HepG2 (cell line): ENCODE results near the gene NHERF2. TPM values are rescaled to one million over a fixed set of nuclear protein-coding genes. Genes with fewer than 3 reads are reported as not detected.

Experiments
- ATAC-seq: fragments of 200-7000 bp; cut with Tn5 transposase; 3 replicates; pipeline ENCODE4 v1.9.1; 2020; ENCODE audit warnings: mild to moderate bottlenecking, moderate library complexity
- BruUV-seq: library from RNA; stranded (reverse); fragments of 400-500 nt; replicated peaks from 2 replicates; lab custom pipeline; 2021; lab: Mats Ljungman, UMichigan
- CTCF ChIA-PET: fragments of 300-600 bp; formaldehyde crosslinking; extraction: SDS; loops from one replicate; lab custom pipeline; 2021; ENCODE audit warnings: low total read pairs, inconsistent platforms, low intra/inter-chr PET ratio; lab: Yijun Ruan, JAX
- POLR2A ChIA-PET: fragments of 350-600 bp; sonication (Branson Sonifier 250); formaldehyde crosslinking; loops from one replicate; lab custom pipeline; 2020; ENCODE audit warnings: antibody characterized with exemption, inconsistent platforms; lab: Yijun Ruan, JAX
- DNase-seq: peaks from one replicate; pipeline ENCODE4 v3.0.0-alpha.2; 2015; ENCODE audit warnings: low spot score
- FAIRE-seq: peaks from 3 replicates; lab custom pipeline; 2011; peaks lifted over from hg19 to GRCh38; lab: Jason Lieb, UNC
- H2AFZ ChIP-seq: one replicate; pipeline ENCODE4 v1.6.1; 2011; ENCODE audit warnings: low read length, inconsistent platforms
- H3K27ac ChIP-seq: fragments of 300-600 bp; 3 replicates; pipeline ENCODE4 v1.8.0; 2011; ENCODE audit warnings: mixed run types, mild to moderate bottlenecking, mixed read lengths, low read length, inconsistent platforms; ENCODE audit not compliant: insufficient read depth; ENCODE audit errors: extremely low read length
- H3K27me3 ChIP-seq, 2 experiments: fragments of 200-600 bp in 1 of 2; 2 replicates in 1 of 2; 3 replicates in 1 of 2; pipeline versions ENCODE4 v1.6.0 to v1.8.0; 2011; ENCODE audit warnings: low read length in 2 of 2, mild to moderate bottlenecking in 2 of 2, moderate library complexity in 2 of 2, inconsistent platforms in 1 of 2; ENCODE audit not compliant: insufficient read depth in 2 of 2, control insufficient read depth in 1 of 2
- H3K36me3 ChIP-seq, 2 experiments: fragments of 200-600 bp in 1 of 2; replicated peaks in 1 of 2; 2 replicates in 1 of 2; 3 replicates in 1 of 2; pipeline versions ENCODE4 v1.5.1 to v1.8.0; 2011; ENCODE audit warnings: low read length in 2 of 2, inconsistent platforms in 1 of 2; ENCODE audit not compliant: insufficient read depth in 2 of 2, control insufficient read depth in 1 of 2
- H3K4me1 ChIP-seq: 2 replicates; pipeline ENCODE4 v1.5.1; 2012; ENCODE audit warnings: low read length, inconsistent platforms; ENCODE audit not compliant: insufficient read depth
- H3K4me2 ChIP-seq: 2 replicates; pipeline ENCODE4 v1.6.0; 2011; ENCODE audit warnings: low read depth, low read length, inconsistent platforms
- H3K4me3 ChIP-seq, 3 experiments: fragments of 200-600 bp in 1 of 3; sonication (generic), shearing (Covaris generic) in 1 of 3; replicated peaks in 1 of 3; 2 replicates each; pipeline ENCODE4 v1.5.1; 2011 to 2016; ENCODE audit warnings: low read length in 3 of 3, inconsistent platforms in 2 of 3, low read depth in 2 of 3, mild to moderate bottlenecking in 2 of 3, control low read depth in 1 of 3, mixed read lengths in 1 of 3; ENCODE audit not compliant: insufficient read depth in 1 of 3
- H3K79me2 ChIP-seq: one replicate; pipeline ENCODE4 v1.6.1; 2011; ENCODE audit warnings: low read length, inconsistent platforms; ENCODE audit not compliant: insufficient read depth
- H3K9ac ChIP-seq: 2 replicates; pipeline ENCODE4 v1.6.0; 2011; ENCODE audit warnings: mild to moderate bottlenecking, low read depth, low read length, inconsistent platforms; ENCODE audit not compliant: insufficient read depth
- H3K9me3 ChIP-seq: 2 replicates; pipeline ENCODE4 v1.5.1; 2012; ENCODE audit warnings: mild to moderate bottlenecking, low read length
- H4K20me1 ChIP-seq: 2 replicates; pipeline ENCODE4 v1.6.0; 2011; ENCODE audit warnings: inconsistent platforms, mild to moderate bottlenecking, low read length, moderate library complexity; ENCODE audit not compliant: insufficient read depth
- BCL6 ChIP-seq: IDR thresholded peaks from 2 replicates; pipeline ENCODE4 v1.6.1; 2016; ENCODE audit warnings: missing genetic modification reagents, missing compliant biosample characterization
- CBX2 ChIP-seq, 2 experiments: fragments of 200-600 bp in 1 of 2; sonication (generic); formaldehyde crosslinking in 1 of 2; IDR thresholded peaks; 2 replicates each; pipeline versions ENCODE4 v1.7.0 to v1.8.1; 2018 to 2022; ENCODE audit warnings: low read depth in 2 of 2, low read length in 1 of 2, mild to moderate bottlenecking in 1 of 2, missing genetic modification reagents in 1 of 2
- HNF4G ChIP-seq, 2 experiments: sonication (generic) in 1 of 2; formaldehyde crosslinking in 1 of 2; IDR thresholded peaks; 2 replicates each; pipeline versions ENCODE4 v1.4.0 to v1.6.1; 2011 to 2020; ENCODE audit warnings: borderline replicate concordance in 2 of 2, low read depth in 2 of 2, mild to moderate bottlenecking in 2 of 2, low read length in 1 of 2, missing genetic modification reagents in 1 of 2, moderate library complexity in 1 of 2
- MLLT10 ChIP-seq: sonication (generic); formaldehyde crosslinking; IDR thresholded peaks from 2 replicates; pipeline ENCODE4 v1.4.0; 2020; ENCODE audit warnings: missing genetic modification reagents
- MTA3 ChIP-seq: sonication (generic); formaldehyde crosslinking; IDR thresholded peaks from 2 replicates; pipeline ENCODE4 v1.4.0; 2020; ENCODE audit warnings: missing genetic modification reagents
- MXD4 ChIP-seq: IDR thresholded peaks from 2 replicates; pipeline ENCODE4 v1.6.1; 2016; ENCODE audit warnings: mild to moderate bottlenecking, missing biosample characterization, missing genetic modification reagents
- PHB2 ChIP-seq: fragments of 450-650 bp; IDR thresholded peaks from 2 replicates; pipeline ENCODE4 v1.6.1; 2018; ENCODE audit not compliant: partially characterized antibody
- PHF21A ChIP-seq: sonication (generic); formaldehyde crosslinking; IDR thresholded peaks from 2 replicates; pipeline ENCODE4 v1.5.0; 2020; ENCODE audit warnings: mild to moderate bottlenecking, missing genetic modification reagents
- SKIL ChIP-seq: sonication (generic); formaldehyde crosslinking; IDR thresholded peaks from 2 replicates; pipeline ENCODE4 v1.8.0; 2022; ENCODE audit warnings: missing genetic modification reagents, mild to moderate bottlenecking, moderate library complexity, borderline replicate concordance
- SMYD3 ChIP-seq: sonication (generic); formaldehyde crosslinking; IDR thresholded peaks from 2 replicates; pipeline ENCODE4 v1.8.1; 2023; ENCODE audit warnings: mild to moderate bottlenecking, missing genetic modification reagents
- SRSF1 ChIP-seq: fragments of 200-400 bp; formaldehyde crosslinking; optimal IDR thresholded peaks from 2 replicates; pipeline ENCODE3; 2017; ENCODE audit warnings: mild to moderate bottlenecking, low read depth, low read length, moderate library complexity
- ZEB1 ChIP-seq: IDR thresholded peaks from 2 replicates; pipeline ENCODE4 v1.6.1; 2012; ENCODE audit warnings: mild to moderate bottlenecking, low read depth, inconsistent platforms; ENCODE audit not compliant: insufficient replicate concordance
- ZNF343 ChIP-seq: sonication (generic); formaldehyde crosslinking; IDR thresholded peaks from 2 replicates; pipeline ENCODE4 v1.4.0; 2020; ENCODE audit warnings: mild to moderate bottlenecking, missing genetic modification reagents
- ZNF678 ChIP-seq: sonication (generic); formaldehyde crosslinking; IDR thresholded peaks from 2 replicates; pipeline ENCODE4 v1.4.0; 2020; ENCODE audit warnings: mild to moderate bottlenecking, missing genetic modification reagents
- ZNF770 ChIP-seq: sonication (generic); formaldehyde crosslinking; IDR thresholded peaks from 2 replicates; pipeline ENCODE4 v1.5.0; 2020; ENCODE audit warnings: mild to moderate bottlenecking, missing genetic modification reagents
- WGBS: methylation state at CpG from one replicate; pipeline ENCODE4 v1.1.6; 2017; ENCODE audit warnings: low lambda C conversion rate; 5-methylcytosine and 5-hydroxymethylcytosine counted together
- in situ Hi-C: cut with HindIII; loops from 2 replicates; pipeline ENCODE4 v1.10.0; 2017; ENCODE audit warnings: low pct_unique_long_range_greater_than_20kb; ENCODE audit not compliant: extremely low pct_ligation_motif_present
- intact Hi-C: fragments of 100-400 bp; cut with micrococcal nuclease; formaldehyde crosslinking; loops from one replicate; pipeline ENCODE4 v1.10.0; 2022; ENCODE audit not compliant: unreplicated experiment
- polyA plus RNA-seq, 8 experiments: library from polyadenylated mRNA; depleted of rRNA in 3 of 8; stranded (reverse) in 7 of 8; unstranded in 1 of 8; fragments of >200 nt; fragmentation: Illumina TruSeq in 4 of 8; extraction: Trizol in 4 of 8; gene quantifications; 2 replicates each; pipeline versions ENCODE4 v1.2.1 to v1.2.3, GENCODE V29; 2011 to 2016; ENCODE audit warnings: low read depth in 4 of 8, missing spikeins in 1 of 8, mixed read lengths in 1 of 8; ENCODE audit not compliant: insufficient read depth in 1 of 8
- total RNA-seq, 5 experiments: library from RNA; depleted of rRNA; stranded (reverse); fragments of >200 nt; fragmentation: Illumina TruSeq; extraction: Trizol; gene quantifications; 2 replicates each; pipeline ENCODE4 v1.2.3, GENCODE V29; 2016; ENCODE audit warnings: low read depth in 1 of 5
- TF ChIP-seq, protein P1 (sequence below): sonication (generic); formaldehyde crosslinking; IDR thresholded peaks from 2 replicates; pipeline ENCODE4 v1.4.0; 2020; ENCODE audit warnings: missing genetic modification reagents, mild to moderate bottlenecking, borderline replicate concordance
- TF ChIP-seq, protein P2 (sequence below): sonication (generic); formaldehyde crosslinking; IDR thresholded peaks from 2 replicates; pipeline ENCODE4 v1.4.0; 2020; ENCODE audit warnings: mild to moderate bottlenecking, missing genetic modification reagents

Gene NHERF2
- total and polyA plus RNA-seq, 2 of the 13 experiments (the other 11 are each of a cell fraction or from before 2014, with no cell fraction given) = 23.7 to 39.3 TPM

DNA sequence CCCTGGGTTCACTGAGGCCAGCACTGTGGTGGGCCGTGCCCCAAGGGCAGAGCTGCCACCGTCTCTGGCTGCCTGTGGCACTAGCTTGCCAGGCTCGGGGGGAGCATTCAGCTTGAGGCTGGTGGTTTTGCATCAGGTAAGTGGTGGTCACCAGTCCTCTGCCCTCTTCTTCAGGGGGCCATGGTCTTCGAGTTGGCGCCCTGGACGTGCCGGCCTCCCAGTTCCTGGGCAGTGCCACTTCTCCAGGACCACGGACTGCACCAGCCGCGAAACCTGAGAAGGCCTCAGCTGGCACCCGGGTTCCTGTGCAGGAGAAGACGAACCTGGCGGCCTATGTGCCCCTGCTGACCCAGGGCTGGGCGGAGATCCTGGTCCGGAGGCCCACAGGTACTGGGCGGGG lies 53.3 kb downstream of the NHERF2 start:
- in situ Hi-C loops = loop anchor here (10.0 kb wide), 1 partner anchor 65 kb away; the partner anchor contains the start of gene RAB26
- TF ChIP-seq SMYD3 (CRISPR knock-in tag) (no peak), MXD4 (CRISPR knock-in tag) (no peak), PHB2 (no peak), ZNF678 (no peak), ZEB1 (no peak), MTA3 (CRISPR knock-in tag) (no peak), SKIL (CRISPR knock-in tag) (no peak), PHF21A (CRISPR knock-in tag) (no peak), ZNF343 (CRISPR knock-in tag) (no peak), CBX2 (IDR thresholded peaks at IDR 0.05; ENCODE audit: low read depth, low read length) (no peak), CBX2 (CRISPR knock-in tag; IDR thresholded peaks at IDR 0.05; ENCODE audit: low read depth) (no peak), BCL6 (CRISPR knock-in tag) (no peak), ZNF770 (CRISPR knock-in tag) (no peak), HNF4G (IDR thresholded peaks at IDR 0.05; ENCODE audit: borderline replicate concordance, low read depth, low read length) (no peak), HNF4G (CRISPR knock-in tag; IDR thresholded peaks at IDR 0.05; ENCODE audit: borderline replicate concordance, low read depth) (no peak), SRSF1 (no peak), MLLT10 (CRISPR knock-in tag) (no peak)
- TF ChIP-seq, protein P1, sequence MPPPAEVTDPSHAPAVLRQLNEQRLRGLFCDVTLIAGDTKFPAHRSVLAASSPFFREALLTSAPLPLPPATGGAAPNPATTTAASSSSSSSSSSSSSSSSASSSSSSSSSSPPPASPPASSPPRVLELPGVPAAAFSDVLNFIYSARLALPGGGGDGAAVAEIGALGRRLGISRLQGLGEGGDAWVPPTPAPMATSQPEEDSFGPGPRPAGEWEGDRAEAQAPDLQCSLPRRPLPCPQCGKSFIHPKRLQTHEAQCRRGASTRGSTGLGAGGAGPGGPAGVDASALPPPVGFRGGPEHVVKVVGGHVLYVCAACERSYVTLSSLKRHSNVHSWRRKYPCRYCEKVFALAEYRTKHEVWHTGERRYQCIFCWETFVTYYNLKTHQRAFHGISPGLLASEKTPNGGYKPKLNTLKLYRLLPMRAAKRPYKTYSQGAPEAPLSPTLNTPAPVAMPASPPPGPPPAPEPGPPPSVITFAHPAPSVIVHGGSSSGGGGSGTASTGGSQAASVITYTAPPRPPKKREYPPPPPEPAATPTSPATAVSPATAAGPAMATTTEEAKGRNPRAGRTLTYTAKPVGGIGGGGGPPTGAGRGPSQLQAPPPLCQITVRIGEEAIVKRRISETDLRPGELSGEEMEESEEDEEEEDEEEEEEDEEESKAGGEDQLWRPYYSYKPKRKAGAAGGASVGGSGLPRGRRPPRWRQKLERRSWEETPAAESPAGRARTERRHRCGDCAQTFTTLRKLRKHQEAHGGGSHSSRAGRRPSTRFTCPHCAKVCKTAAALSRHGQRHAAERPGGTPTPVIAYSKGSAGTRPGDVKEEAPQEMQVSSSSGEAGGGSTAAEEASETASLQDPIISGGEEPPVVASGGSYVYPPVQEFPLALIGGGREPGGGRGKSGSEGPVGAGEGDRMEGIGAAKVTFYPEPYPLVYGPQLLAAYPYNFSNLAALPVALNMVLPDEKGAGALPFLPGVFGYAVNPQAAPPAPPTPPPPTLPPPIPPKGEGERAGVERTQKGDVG (CRISPR knock-in tag) = no peak
- TF ChIP-seq, protein P2, sequence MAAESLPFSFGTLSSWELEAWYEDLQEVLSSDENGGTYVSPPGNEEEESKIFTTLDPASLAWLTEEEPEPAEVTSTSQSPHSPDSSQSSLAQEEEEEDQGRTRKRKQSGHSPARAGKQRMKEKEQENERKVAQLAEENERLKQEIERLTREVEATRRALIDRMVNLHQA (CRISPR knock-in tag) = no peak

More for the DNA sequence above, 53.3 kb downstream of the NHERF2 start:
- BruUV-seq = no TSS peak
- Histone ChIP-seq H3K9me3 (no peaks in the 10 kb centered on the region), H3K4me2 (no peak overlapping the region), H3K4me3 (no peak overlapping the region), H3K27me3 (no peaks in the 10 kb centered on the region), H3K4me1 (no peaks in the 10 kb centered on the region), H3K36me3 (peaks cover 13 to 16% of the 10 kb centered on the region in 2 experiments; a peak in 2 of 5 replicates), H4K20me1 (no peaks in the 10 kb centered on the region), H3K79me2 (no peaks in the 10 kb centered on the region), H3K9ac (no peak overlapping the region), H3K27ac (no peak overlapping the region), H2AFZ (no peak overlapping the region)
- WGBS = no CpG with 5 or more reads among the region's 16 CpGs
- DNase-seq = no peak
- no peak for ATAC-seq
- intact Hi-C loops = no loop called here
- POLR2A ChIA-PET = no interaction called here
- CTCF ChIA-PET = no interaction called here
- no peak for FAIRE-seq
